Epithelial cell of esophagus (primary cell): ENCODE data around the gene KRTAP9-7.

Experiments
- DNase-seq: peaks from one replicate; pipeline ENCODE4 v3.0.0; 2010; ENCODE audit warnings: low read depth
- H3K4me3 ChIP-seq: 2 replicates; pipeline ENCODE4 v1.5.1; 2011; ENCODE audit warnings: mild to moderate bottlenecking, low read length, control low read depth
- TF ChIP-seq, protein P1 (sequence below): IDR thresholded peaks from 2 replicates; pipeline ENCODE4 v1.5.1; 2011; ENCODE audit warnings: low read depth, mild to moderate bottlenecking, low read length, control low read depth, inconsistent platforms; ENCODE audit not compliant: insufficient read depth; ENCODE audit errors: missing control alignments

The KRTAP9-7 gene

DNA sequence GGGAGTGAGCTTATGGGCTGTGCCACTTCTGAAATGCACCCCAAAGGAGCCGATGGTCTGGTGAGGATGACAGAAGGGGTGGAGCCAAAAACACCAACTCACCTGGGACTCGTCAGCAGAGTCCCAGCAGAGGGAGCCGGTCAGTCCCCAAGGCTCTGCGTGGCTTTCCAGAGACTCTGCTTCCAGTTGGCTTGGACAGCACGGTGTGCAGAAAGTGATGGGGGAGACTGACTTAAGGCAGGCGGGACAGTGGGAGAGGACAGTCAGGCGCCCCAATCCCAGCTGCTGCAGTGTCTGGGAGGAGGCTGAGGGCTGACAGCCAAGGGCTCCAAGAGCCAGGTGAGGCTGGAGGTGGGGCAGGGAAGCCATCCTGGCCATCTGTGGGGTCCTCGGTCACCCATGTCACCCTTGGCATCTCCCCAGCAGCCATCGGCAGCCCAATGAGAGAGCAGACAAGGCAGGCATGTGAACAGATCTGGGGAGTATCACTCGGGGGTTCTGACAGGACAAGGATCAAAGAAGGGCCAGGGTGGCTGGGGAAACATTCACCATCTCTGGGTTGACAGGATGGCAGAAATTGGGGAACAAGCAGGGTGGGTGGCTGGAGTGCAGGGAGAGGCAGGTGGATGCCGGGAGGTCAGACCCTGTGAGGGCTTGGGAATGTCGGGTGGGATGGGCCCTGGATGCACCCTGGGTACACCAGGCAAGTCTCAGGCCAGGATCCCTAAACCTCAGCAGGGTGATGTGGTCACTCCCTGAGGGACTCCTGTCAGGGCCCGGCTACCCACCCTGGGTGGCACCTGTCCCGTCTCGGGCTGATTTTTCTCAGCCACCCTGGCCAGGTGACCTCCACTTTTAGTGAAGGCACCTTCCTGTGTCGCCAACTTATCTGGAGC is 48.9 kb downstream of the KRTAP9-7 start:
- TF ChIP-seq, protein P1, sequence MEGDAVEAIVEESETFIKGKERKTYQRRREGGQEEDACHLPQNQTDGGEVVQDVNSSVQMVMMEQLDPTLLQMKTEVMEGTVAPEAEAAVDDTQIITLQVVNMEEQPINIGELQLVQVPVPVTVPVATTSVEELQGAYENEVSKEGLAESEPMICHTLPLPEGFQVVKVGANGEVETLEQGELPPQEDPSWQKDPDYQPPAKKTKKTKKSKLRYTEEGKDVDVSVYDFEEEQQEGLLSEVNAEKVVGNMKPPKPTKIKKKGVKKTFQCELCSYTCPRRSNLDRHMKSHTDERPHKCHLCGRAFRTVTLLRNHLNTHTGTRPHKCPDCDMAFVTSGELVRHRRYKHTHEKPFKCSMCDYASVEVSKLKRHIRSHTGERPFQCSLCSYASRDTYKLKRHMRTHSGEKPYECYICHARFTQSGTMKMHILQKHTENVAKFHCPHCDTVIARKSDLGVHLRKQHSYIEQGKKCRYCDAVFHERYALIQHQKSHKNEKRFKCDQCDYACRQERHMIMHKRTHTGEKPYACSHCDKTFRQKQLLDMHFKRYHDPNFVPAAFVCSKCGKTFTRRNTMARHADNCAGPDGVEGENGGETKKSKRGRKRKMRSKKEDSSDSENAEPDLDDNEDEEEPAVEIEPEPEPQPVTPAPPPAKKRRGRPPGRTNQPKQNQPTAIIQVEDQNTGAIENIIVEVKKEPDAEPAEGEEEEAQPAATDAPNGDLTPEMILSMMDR: peak; percentile 67
- H3K4me3 ChIP-seq: no peak overlapping the region
- DNase-seq: peak; percentile 71

DNA sequence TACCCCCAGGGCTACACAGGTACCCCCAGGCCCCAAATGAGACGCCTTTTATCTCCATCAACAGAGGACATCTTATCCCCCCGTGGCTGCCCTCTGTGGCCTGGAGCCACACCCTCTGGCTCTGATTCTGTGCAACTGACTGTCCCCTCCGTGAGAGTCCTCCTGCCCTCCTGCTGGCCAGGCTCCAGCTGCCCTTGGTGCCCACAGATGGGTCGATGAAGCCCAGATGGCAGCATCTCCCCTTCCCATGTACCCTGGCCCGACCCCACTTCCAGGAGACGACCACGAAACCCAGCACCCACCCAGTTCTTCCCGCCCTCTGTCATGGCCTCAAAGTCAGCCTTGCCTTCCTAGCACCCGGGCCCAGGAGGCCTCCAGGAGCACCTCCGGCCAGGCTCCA is 49.6 kb downstream of the KRTAP9-7 start:
- no peak overlapping the region for H3K4me3 ChIP-seq
- TF ChIP-seq, protein P1: no peak
- no peak for DNase-seq

DNA sequence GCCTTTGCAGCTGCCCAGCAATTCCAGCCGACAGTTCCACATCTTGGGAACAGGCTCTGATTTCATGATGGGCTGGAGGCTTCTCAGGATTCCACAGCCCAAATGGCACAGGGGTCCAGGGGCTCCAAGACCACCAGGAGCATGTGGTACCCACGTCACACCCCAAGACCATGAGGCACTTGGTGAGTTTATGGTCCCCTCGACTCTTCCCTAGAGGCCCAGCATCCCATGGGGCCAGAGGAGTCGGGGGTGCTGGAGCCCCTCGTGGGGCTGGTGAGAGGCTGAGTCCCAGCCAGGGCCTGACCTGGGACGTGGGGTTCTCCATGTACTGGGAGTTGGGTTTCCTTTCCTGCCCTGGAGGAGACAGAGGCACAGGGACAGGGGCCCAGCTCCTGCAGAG is 50.1 kb downstream of the KRTAP9-7 start:
- TF ChIP-seq, protein P1: no peak
- H3K4me3 ChIP-seq: no peak overlapping the region
- no peak for DNase-seq
